Measurements from ENCODE around the gene NECAB3.

NECAB3 gene

GRCh38 chr20:33662172-33662571 lies 12.1 kb downstream of the NECAB3 start, which contains the start of gene C20orf144:
C20orf144 (plus strand) TSS chr20:33662327; CDS start chr20:33662346, 19 bp downstream.
- Histone ChIP-seq H4K20me1 (ENCODE audit: control insufficient read depth, insufficient read depth, low read depth, low read length) (no peaks in the 10 kb centered on the region), H3F3A (ENCODE audit: control insufficient read depth, insufficient read depth) (peaks cover 8% of the 10 kb centered on the region), H3K4me1 (ENCODE audit: control insufficient read depth, low read length) (peaks cover 34% of the 10 kb centered on the region), H3K36me3 (ENCODE audit: control insufficient read depth, low read length) (no peaks in the 10 kb centered on the region; the same call in 1 of the 2 replicates), H3K27ac (ENCODE audit: low read depth, low read length) (peak within 1 kb of the TSS; percentile 51), H3K27me3 (ENCODE audit: control insufficient read depth, low read length) (no peaks in the 10 kb centered on the region), H3K4me3 (ENCODE audit: low read length) (peak within 1 kb of the TSS; percentile 84), H3K79me2 (ENCODE audit: control insufficient read depth, low read length) (peaks cover 2% of the 10 kb centered on the region; the same call in 1 of the 2 replicates), H3K9me2 (replicated peaks; ENCODE audit: control insufficient read depth, low read length) (no peaks in the 10 kb centered on the region), H3K9me3 (ENCODE audit: control insufficient read depth, insufficient read depth, low read length) (no peaks in the 10 kb centered on the region), H3K4me2 (ENCODE audit: low read length) (peak within 1 kb of the TSS; percentile 94)
- no peak for TF ChIP-seq EZH2phosphoT487 (IDR thresholded peaks at IDR 0.05; ENCODE audit: borderline replicate concordance, low read length)
- no peak for TF ChIP-seq CTCF (IDR thresholded peaks at IDR 0.05; ENCODE audit: low read depth, low read length, poor library complexity, severe bottlenecking)

GRCh38 chr20:33660685-33661058 lies 13.6 kb downstream of the NECAB3 start:
- Histone ChIP-seq H3F3A (ENCODE audit: control insufficient read depth, insufficient read depth) (no peaks in the 10 kb centered on the region; the same call in 1 of the 2 replicates), H3K27ac (ENCODE audit: low read depth, low read length) (no peak overlapping the region), H3K27me3 (ENCODE audit: control insufficient read depth, low read length) (no peaks in the 10 kb centered on the region), H4K20me1 (ENCODE audit: control insufficient read depth, insufficient read depth, low read depth, low read length) (no peaks in the 10 kb centered on the region), H3K4me2 (ENCODE audit: low read length) (no peak overlapping the region), H3K4me3 (ENCODE audit: low read length) (no peak overlapping the region), H3K9me3 (ENCODE audit: control insufficient read depth, insufficient read depth, low read length) (no peaks in the 10 kb centered on the region), H3K79me2 (ENCODE audit: control insufficient read depth, low read length) (no peaks in the 10 kb centered on the region), H3K4me1 (ENCODE audit: control insufficient read depth, low read length) (peaks cover 23% of the 10 kb centered on the region), H3K9me2 (replicated peaks; ENCODE audit: control insufficient read depth, low read length) (no peaks in the 10 kb centered on the region), H3K36me3 (ENCODE audit: control insufficient read depth, low read length) (no peaks in the 10 kb centered on the region; the same call in 1 of the 2 replicates)
- TF ChIP-seq CTCF (IDR thresholded peaks at IDR 0.05; ENCODE audit: low read depth, low read length, poor library complexity, severe bottlenecking) (no peak), EZH2phosphoT487 (IDR thresholded peaks at IDR 0.05; ENCODE audit: borderline replicate concordance, low read length) (no peak)

- no peaks in the 10 kb centered on the region for H3K9me3 ChIP-seq (ENCODE audit: control insufficient read depth, insufficient read depth, low read length)
- no peaks in the 10 kb centered on the region for H3K27me3 ChIP-seq (ENCODE audit: control insufficient read depth, low read length)
- H3K4me1 ChIP-seq (ENCODE audit: control insufficient read depth, low read length) = peaks cover 23% of the 10 kb centered on the region
- H4K20me1 ChIP-seq (ENCODE audit: control insufficient read depth, insufficient read depth, low read depth, low read length) = no peaks in the 10 kb centered on the region
- no peak overlapping the region for H3K4me2 ChIP-seq (ENCODE audit: low read length)
- no peaks in the 10 kb centered on the region; the same call in 1 of the 2 replicates for H3K36me3 ChIP-seq (ENCODE audit: control insufficient read depth, low read length)
- no peak overlapping the region for H3K27ac ChIP-seq (ENCODE audit: low read depth, low read length)
- H3K79me2 ChIP-seq (ENCODE audit: control insufficient read depth, low read length) = no peaks in the 10 kb centered on the region
- no peaks in the 10 kb centered on the region for H3K9me2 ChIP-seq (replicated peaks; ENCODE audit: control insufficient read depth, low read length)
- TF ChIP-seq CTCF (IDR thresholded peaks at IDR 0.05; ENCODE audit: low read depth, low read length, poor library complexity, severe bottlenecking) = no peak
- no peak for TF ChIP-seq EZH2phosphoT487 (IDR thresholded peaks at IDR 0.05; ENCODE audit: borderline replicate concordance, low read length)
- no peak overlapping the region for H3K4me3 ChIP-seq (ENCODE audit: low read length)
- H3F3A ChIP-seq (ENCODE audit: control insufficient read depth, insufficient read depth) = no peaks in the 10 kb centered on the region; the same call in 1 of the 2 replicates
Measured at GRCh38 chr20:33660035-33660684, 14.1 kb downstream of the NECAB3 start.

All from DOHH2 (cell line).